Neural cell (in vitro differentiated cells): Measurements from ENCODE around the gene PDGFB. TPM values are rescaled to one million over a fixed set of nuclear protein-coding genes. Genes with fewer than 3 reads are reported as not detected.

ENCODE experiments used
- H2AFZ ChIP-seq: fragments of 200-600, 300-800 bp; sonication (generic), shearing (Covaris generic); 2 replicates; pipeline ENCODE4 v1.6.0; 2014; ENCODE audit warnings: low read depth, mild to moderate bottlenecking, antibody characterized with exemption, low read length, moderate library complexity
- H3F3A ChIP-seq: fragments of 200-600 bp; shearing (Covaris generic); 2 replicates; pipeline ENCODE4 v1.6.1; 2016; ENCODE audit warnings: mild to moderate bottlenecking, moderate library complexity, mixed read lengths, antibody characterized with exemption, low read length; ENCODE audit not compliant: insufficient read depth, poor library complexity, severe bottlenecking
- H3K27ac ChIP-seq: fragments of 200-600, 300-800 bp; sonication (generic), shearing (Covaris generic); 2 replicates; pipeline ENCODE4 v1.5.1; 2014; ENCODE audit warnings: mild to moderate bottlenecking, low read length, moderate library complexity
- H3K27me3 ChIP-seq: fragments of 300-800, 200-600 bp; sonication (generic), shearing (Covaris generic); 2 replicates; pipeline ENCODE4 v1.6.0; 2014; ENCODE audit warnings: mild to moderate bottlenecking, low read depth, low read length, moderate library complexity; ENCODE audit not compliant: insufficient read depth
- H3K36me3 ChIP-seq: fragments of 300-800, 200-600 bp; sonication (generic), shearing (Covaris generic); 2 replicates; pipeline ENCODE4 v1.5.1; 2014; ENCODE audit warnings: mild to moderate bottlenecking, antibody characterized with exemption, low read length, moderate library complexity; ENCODE audit not compliant: insufficient read depth
- H3K4me2 ChIP-seq: fragments of 300-800, 200-600 bp; sonication (generic), shearing (Covaris generic); 2 replicates; pipeline ENCODE4 v1.6.0; 2014; ENCODE audit warnings: mild to moderate bottlenecking, low read length
- H3K4me3 ChIP-seq: fragments of 300-800, 200-600 bp; sonication (generic), shearing (Covaris generic); 2 replicates; pipeline ENCODE4 v1.5.1; 2014; ENCODE audit warnings: mild to moderate bottlenecking, low read length, moderate library complexity
- H3K79me2 ChIP-seq: fragments of 200-600 bp; shearing (Covaris generic); replicated peaks from 2 replicates; pipeline ENCODE4 v1.6.0; 2014; ENCODE audit warnings: mild to moderate bottlenecking, low read length, moderate library complexity; ENCODE audit not compliant: insufficient read depth
- H3K9ac ChIP-seq: fragments of 300-800, 200-600 bp; sonication (generic), shearing (Covaris generic); 2 replicates; pipeline ENCODE4 v1.6.1; 2016; ENCODE audit warnings: mild to moderate bottlenecking, low read length, mixed read lengths
- H3K9me2 ChIP-seq: fragments of 200-600 bp; shearing (Covaris generic); 2 replicates; pipeline ENCODE4 v1.6.1; 2016; ENCODE audit warnings: mild to moderate bottlenecking, low read length, mixed read lengths; ENCODE audit not compliant: insufficient read depth
- H3K9me3 ChIP-seq: fragments of 200-600, 300-800 bp; sonication (generic), shearing (Covaris generic); 2 replicates; pipeline ENCODE4 v1.6.1; 2016; ENCODE audit warnings: mild to moderate bottlenecking, mixed run types, low read length, moderate library complexity, mixed read lengths
- H4K20me1 ChIP-seq: fragments of 200-600 bp; shearing (Covaris generic); 2 replicates; pipeline ENCODE4 v1.6.1; 2016; ENCODE audit warnings: mild to moderate bottlenecking, mixed run types; ENCODE audit not compliant: insufficient read depth
- EP300 ChIP-seq: fragments of 450-650 bp; conservative IDR thresholded peaks from 2 replicates; pipeline ENCODE4 v1.6.1; 2014; ENCODE audit warnings: antibody characterized with exemption, mild to moderate bottlenecking, moderate library complexity; ENCODE audit not compliant: poor library complexity, severe bottlenecking
- EZH2 ChIP-seq: fragments of 200-600, 300-800 bp; shearing (Covaris generic), sonication (generic); IDR thresholded peaks from 2 replicates; pipeline ENCODE4 v1.6.1; 2014; ENCODE audit warnings: antibody characterized with exemption, low read length, borderline replicate concordance, mild to moderate bottlenecking; ENCODE audit not compliant: insufficient read depth, poor library complexity, severe bottlenecking
- MXI1 ChIP-seq: fragments of 450-650 bp; conservative IDR thresholded peaks from 2 replicates; pipeline ENCODE4 v1.6.1; 2014; ENCODE audit warnings: antibody characterized with exemption, mild to moderate bottlenecking; ENCODE audit not compliant: poor library complexity, severe bottlenecking
- POLR2AphosphoS5 ChIP-seq: IDR thresholded peaks from 2 replicates; pipeline ENCODE4 v1.6.1; 2012
- RAD21 ChIP-seq: fragments of 450-650 bp; conservative IDR thresholded peaks from 2 replicates; pipeline ENCODE4 v1.6.1; 2014; ENCODE audit warnings: antibody characterized with exemption, mild to moderate bottlenecking, moderate library complexity
- REST ChIP-seq: IDR thresholded peaks from 2 replicates; pipeline ENCODE4 v1.6.1; 2012; ENCODE audit warnings: borderline replicate concordance
- SMC3 ChIP-seq: fragments of 450-650 bp; conservative IDR thresholded peaks from 2 replicates; pipeline ENCODE4 v1.6.1; 2014; ENCODE audit warnings: antibody characterized with exemption, mild to moderate bottlenecking, moderate library complexity; ENCODE audit not compliant: poor library complexity
- TAF1 ChIP-seq: IDR thresholded peaks from 2 replicates; pipeline ENCODE4 v1.6.1; 2012; ENCODE audit warnings: low read depth
- polyA minus RNA-seq: library from RNA; depleted of rRNA, polyadenylated mRNA; stranded (reverse); fragments of >200 nt; gene quantifications from 2 replicates; pipeline ENCODE4 v1.2.3, GENCODE V29; 2014
- polyA plus RNA-seq: library from polyadenylated mRNA; depleted of rRNA; stranded (reverse); fragments of >200 nt; gene quantifications from 2 replicates; pipeline ENCODE4 v1.2.3, GENCODE V29; 2014
- TF ChIP-seq, protein P1 (sequence below): fragments of 450-650 bp; IDR thresholded peaks from 2 replicates; pipeline ENCODE4 v1.5.1; 2014; ENCODE audit warnings: antibody characterized with exemption, mild to moderate bottlenecking, moderate library complexity; ENCODE audit not compliant: poor library complexity, severe bottlenecking

The PDGFB gene
- polyA plus RNA-seq (0.08 and 0.61 TPM in 2 replicates), polyA minus RNA-seq (0.24 and 0.35 TPM in 2 replicates)

DNA sequence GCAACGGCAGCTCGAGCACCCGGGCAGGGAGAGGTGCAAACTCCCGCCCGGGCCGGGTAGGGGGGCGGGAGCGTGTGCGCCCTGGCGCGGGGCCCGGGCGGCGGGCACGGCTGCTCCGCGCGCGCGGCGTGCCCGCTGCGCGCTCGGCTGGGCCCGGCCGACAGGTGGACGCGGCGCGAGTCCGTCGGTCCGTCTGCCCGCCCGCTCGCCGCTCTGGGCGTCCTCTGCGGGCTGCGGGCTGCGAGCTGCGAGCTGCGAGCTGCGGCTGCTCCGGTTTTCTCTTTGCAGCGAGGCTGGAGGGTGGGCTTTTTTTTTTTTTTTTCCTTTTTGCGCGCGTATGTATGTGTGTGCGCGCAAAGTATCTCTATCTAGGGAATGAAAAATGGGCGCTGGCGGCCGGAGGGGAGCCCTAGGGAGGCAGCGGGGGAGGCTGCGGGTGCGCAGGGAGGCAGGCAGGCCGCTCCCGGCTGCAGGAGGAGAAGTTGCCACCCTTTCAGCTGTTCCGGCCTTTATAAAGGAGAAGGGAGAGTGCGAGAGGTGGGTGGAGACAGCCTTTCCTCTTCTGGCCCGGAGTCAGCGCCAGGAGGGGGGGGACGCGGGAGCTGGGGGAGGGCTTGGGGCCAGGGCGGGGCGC, at the start of gene PDGFB:
PDGFB (minus strand) TSS at position 487 of the 634 bp plus-strand sequence. CDS start 1,019 bp downstream, outside the sequence.
- Histone ChIP-seq H3K9me2 (no peaks in the 10 kb centered on the region), H3K4me2 (peak within 1 kb of the TSS; percentile 68), H3K27me3 (peaks cover 62% of the 10 kb centered on the region), H3K79me2 (no peaks in the 10 kb centered on the region), H3F3A (no peaks in the 10 kb centered on the region), H3K9ac (peak within 1 kb of the TSS; percentile 50), H3K9me3 (no peaks in the 10 kb centered on the region), H4K20me1 (no peaks in the 10 kb centered on the region), H3K4me3 (peak within 1 kb of the TSS; percentile 65), H3K27ac (no peak within 1 kb of the TSS), H2AFZ (no peak within 1 kb of the TSS), H3K36me3 (no peaks in the 10 kb centered on the region)
- TF ChIP-seq EZH2, result no peak
- no peak for TF ChIP-seq REST
- no peak for TF ChIP-seq RAD21
- TF ChIP-seq, protein P1, sequence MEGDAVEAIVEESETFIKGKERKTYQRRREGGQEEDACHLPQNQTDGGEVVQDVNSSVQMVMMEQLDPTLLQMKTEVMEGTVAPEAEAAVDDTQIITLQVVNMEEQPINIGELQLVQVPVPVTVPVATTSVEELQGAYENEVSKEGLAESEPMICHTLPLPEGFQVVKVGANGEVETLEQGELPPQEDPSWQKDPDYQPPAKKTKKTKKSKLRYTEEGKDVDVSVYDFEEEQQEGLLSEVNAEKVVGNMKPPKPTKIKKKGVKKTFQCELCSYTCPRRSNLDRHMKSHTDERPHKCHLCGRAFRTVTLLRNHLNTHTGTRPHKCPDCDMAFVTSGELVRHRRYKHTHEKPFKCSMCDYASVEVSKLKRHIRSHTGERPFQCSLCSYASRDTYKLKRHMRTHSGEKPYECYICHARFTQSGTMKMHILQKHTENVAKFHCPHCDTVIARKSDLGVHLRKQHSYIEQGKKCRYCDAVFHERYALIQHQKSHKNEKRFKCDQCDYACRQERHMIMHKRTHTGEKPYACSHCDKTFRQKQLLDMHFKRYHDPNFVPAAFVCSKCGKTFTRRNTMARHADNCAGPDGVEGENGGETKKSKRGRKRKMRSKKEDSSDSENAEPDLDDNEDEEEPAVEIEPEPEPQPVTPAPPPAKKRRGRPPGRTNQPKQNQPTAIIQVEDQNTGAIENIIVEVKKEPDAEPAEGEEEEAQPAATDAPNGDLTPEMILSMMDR, result no peak
- no peak for TF ChIP-seq SMC3
- no peak for TF ChIP-seq EP300
- TF ChIP-seq MXI1, result no peak
- TF ChIP-seq TAF1, result no peak
- TF ChIP-seq POLR2AphosphoS5, result no peak

- no peak overlapping the region for H3K27ac ChIP-seq
- no peaks in the 10 kb centered on the region for H3K36me3 ChIP-seq
- H3K27me3 ChIP-seq, result no peaks in the 10 kb centered on the region
- TF ChIP-seq POLR2AphosphoS5, result no peak
- H3K9me3 ChIP-seq, result no peaks in the 10 kb centered on the region
- H3K4me2 ChIP-seq, result no peak overlapping the region
- no peaks in the 10 kb centered on the region for H3K79me2 ChIP-seq
- no peak overlapping the region for H3K9ac ChIP-seq
- no peaks in the 10 kb centered on the region for H4K20me1 ChIP-seq
- H3K4me3 ChIP-seq, result no peak overlapping the region
- H2AFZ ChIP-seq, result no peak overlapping the region
- H3F3A ChIP-seq, result no peaks in the 10 kb centered on the region
- no peaks in the 10 kb centered on the region for H3K9me2 ChIP-seq
Observed at GRCh38 chr22:39293766-39294368, 49.1 kb upstream of the PDGFB start.
